ENCODE results near the gene MFSD2B.
"Not testable (repeated sequence)": the region's sequence is repeated elsewhere in the genome, so short reads cannot be mapped to it uniquely, and the experiment has no call there.

DNA sequence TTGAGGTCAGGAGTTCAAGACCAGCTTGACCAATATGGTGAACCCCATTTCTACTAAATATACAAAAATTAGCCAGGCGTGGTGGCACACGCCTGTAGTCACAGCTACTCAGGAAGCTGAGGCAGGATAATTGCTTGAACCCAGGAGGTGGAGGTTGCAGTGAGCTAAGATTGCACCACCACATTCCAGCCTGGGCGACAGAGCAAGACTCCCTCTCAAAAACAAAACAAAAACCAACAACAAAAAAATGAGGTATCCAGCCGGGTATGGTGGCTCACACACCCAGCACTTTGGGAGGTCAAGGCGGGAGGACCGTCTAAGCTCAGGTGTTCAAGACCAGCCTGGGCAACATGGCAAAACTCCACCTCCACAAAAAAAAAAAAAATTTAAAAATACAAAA is 5.0 kb downstream of the MFSD2B start:
- TF ChIP-seq ZBTB21 (CRISPR knock-in tag; IDR thresholded peaks at IDR 0.05; ENCODE audit: borderline replicate concordance); KAT7 (CRISPR knock-in tag; IDR thresholded peaks at IDR 0.05; ENCODE audit: borderline replicate concordance); ESRRA (CRISPR knock-in tag; IDR thresholded peaks at IDR 0.05; ENCODE audit: borderline replicate concordance); SP1 (CRISPR knock-in tag; conservative IDR thresholded peaks at IDR 0.05); NR1H2 (CRISPR knock-in tag; IDR thresholded peaks at IDR 0.05); NFYB (CRISPR knock-in tag; conservative IDR thresholded peaks at IDR 0.05; ENCODE audit: low read depth); ZNF423 (CRISPR knock-in tag; IDR thresholded peaks at IDR 0.05): not testable (repeated sequence)
- TF ChIP-seq, protein P1, sequence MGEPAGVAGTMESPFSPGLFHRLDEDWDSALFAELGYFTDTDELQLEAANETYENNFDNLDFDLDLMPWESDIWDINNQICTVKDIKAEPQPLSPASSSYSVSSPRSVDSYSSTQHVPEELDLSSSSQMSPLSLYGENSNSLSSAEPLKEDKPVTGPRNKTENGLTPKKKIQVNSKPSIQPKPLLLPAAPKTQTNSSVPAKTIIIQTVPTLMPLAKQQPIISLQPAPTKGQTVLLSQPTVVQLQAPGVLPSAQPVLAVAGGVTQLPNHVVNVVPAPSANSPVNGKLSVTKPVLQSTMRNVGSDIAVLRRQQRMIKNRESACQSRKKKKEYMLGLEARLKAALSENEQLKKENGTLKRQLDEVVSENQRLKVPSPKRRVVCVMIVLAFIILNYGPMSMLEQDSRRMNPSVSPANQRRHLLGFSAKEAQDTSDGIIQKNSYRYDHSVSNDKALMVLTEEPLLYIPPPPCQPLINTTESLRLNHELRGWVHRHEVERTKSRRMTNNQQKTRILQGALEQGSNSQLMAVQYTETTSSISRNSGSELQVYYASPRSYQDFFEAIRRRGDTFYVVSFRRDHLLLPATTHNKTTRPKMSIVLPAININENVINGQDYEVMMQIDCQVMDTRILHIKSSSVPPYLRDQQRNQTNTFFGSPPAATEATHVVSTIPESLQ (CRISPR knock-in tag; IDR thresholded peaks at IDR 0.05), result not testable (repeated sequence)
- TF ChIP-seq, protein P2, sequence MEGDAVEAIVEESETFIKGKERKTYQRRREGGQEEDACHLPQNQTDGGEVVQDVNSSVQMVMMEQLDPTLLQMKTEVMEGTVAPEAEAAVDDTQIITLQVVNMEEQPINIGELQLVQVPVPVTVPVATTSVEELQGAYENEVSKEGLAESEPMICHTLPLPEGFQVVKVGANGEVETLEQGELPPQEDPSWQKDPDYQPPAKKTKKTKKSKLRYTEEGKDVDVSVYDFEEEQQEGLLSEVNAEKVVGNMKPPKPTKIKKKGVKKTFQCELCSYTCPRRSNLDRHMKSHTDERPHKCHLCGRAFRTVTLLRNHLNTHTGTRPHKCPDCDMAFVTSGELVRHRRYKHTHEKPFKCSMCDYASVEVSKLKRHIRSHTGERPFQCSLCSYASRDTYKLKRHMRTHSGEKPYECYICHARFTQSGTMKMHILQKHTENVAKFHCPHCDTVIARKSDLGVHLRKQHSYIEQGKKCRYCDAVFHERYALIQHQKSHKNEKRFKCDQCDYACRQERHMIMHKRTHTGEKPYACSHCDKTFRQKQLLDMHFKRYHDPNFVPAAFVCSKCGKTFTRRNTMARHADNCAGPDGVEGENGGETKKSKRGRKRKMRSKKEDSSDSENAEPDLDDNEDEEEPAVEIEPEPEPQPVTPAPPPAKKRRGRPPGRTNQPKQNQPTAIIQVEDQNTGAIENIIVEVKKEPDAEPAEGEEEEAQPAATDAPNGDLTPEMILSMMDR (IDR thresholded peaks at IDR 0.05), result not testable (repeated sequence)
- TF ChIP-seq, protein P3, sequence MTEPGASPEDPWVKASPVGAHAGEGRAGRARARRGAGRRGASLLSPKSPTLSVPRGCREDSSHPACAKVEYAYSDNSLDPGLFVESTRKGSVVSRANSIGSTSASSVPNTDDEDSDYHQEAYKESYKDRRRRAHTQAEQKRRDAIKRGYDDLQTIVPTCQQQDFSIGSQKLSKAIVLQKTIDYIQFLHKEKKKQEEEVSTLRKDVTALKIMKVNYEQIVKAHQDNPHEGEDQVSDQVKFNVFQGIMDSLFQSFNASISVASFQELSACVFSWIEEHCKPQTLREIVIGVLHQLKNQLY (CRISPR knock-in tag; IDR thresholded peaks at IDR 0.05), result not testable (repeated sequence)
- TF ChIP-seq, protein P4, sequence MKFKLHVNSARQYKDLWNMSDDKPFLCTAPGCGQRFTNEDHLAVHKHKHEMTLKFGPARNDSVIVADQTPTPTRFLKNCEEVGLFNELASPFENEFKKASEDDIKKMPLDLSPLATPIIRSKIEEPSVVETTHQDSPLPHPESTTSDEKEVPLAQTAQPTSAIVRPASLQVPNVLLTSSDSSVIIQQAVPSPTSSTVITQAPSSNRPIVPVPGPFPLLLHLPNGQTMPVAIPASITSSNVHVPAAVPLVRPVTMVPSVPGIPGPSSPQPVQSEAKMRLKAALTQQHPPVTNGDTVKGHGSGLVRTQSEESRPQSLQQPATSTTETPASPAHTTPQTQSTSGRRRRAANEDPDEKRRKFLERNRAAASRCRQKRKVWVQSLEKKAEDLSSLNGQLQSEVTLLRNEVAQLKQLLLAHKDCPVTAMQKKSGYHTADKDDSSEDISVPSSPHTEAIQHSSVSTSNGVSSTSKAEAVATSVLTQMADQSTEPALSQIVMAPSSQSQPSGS (CRISPR knock-in tag; IDR thresholded peaks at IDR 0.05; ENCODE audit: borderline replicate concordance, low read depth), result not testable (repeated sequence)
- TF ChIP-seq, protein P5, sequence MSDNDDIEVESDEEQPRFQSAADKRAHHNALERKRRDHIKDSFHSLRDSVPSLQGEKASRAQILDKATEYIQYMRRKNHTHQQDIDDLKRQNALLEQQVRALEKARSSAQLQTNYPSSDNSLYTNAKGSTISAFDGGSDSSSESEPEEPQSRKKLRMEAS (CRISPR knock-in tag; IDR thresholded peaks at IDR 0.05), result not testable (repeated sequence)
- TF ChIP-seq, protein P6, sequence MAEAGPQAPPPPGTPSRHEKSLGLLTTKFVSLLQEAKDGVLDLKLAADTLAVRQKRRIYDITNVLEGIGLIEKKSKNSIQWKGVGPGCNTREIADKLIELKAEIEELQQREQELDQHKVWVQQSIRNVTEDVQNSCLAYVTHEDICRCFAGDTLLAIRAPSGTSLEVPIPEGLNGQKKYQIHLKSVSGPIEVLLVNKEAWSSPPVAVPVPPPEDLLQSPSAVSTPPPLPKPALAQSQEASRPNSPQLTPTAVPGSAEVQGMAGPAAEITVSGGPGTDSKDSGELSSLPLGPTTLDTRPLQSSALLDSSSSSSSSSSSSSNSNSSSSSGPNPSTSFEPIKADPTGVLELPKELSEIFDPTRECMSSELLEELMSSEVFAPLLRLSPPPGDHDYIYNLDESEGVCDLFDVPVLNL (CRISPR knock-in tag; IDR thresholded peaks at IDR 0.05; ENCODE audit: borderline replicate concordance, low read depth), result not testable (repeated sequence)

All from WTC11 (cell line).